Esophagus squamous epithelium (tissue), 5 donors: ENCODE data around the gene CALCR. TPM values are rescaled to one million over a fixed set of nuclear protein-coding genes. Genes with fewer than 3 reads are reported as not detected.
"Not testable (repeated sequence)": the region's sequence is repeated elsewhere in the genome, so short reads cannot be mapped to it uniquely, and the experiment has no call there.

ENCODE experiments used
- DNase-seq: peaks from one replicate; lab custom pipeline; 2025; lab: John Stamatoyannopoulos, UW
- H3K27ac ChIP-seq, 4 donors: fragments of 200-600 bp; sonication (generic); one replicate each; pipeline ENCODE4 v1.5.1; 2016 to 2019; ENCODE audit warnings: mild to moderate bottlenecking in 1 of 4
- H3K27me3 ChIP-seq, 4 donors: fragments of 200-600 bp; sonication (generic); 1 replicate in 3 of 4; 2 replicates in 1 of 4; pipeline versions ENCODE4 v1.5.1 to v1.6.0; 2017 to 2021; ENCODE audit warnings: antibody characterized with exemption in 1 of 4
- H3K36me3 ChIP-seq, 3 donors: fragments of 200-600 bp; sonication (generic); one replicate each; pipeline ENCODE4 v1.5.1; 2016 to 2019
- H3K4me1 ChIP-seq, 3 donors: fragments of 200-600 bp; sonication (generic); one replicate each; pipeline ENCODE4 v1.5.1; 2017 to 2019
- H3K4me3 ChIP-seq, 4 donors: fragments of 200-600 bp; sonication (generic); 1 replicate in 3 of 4; 2 replicates in 1 of 4; pipeline ENCODE4 v1.5.1; 2016 to 2019; ENCODE audit warnings: mild to moderate bottlenecking in 2 of 4, moderate library complexity in 1 of 4
- H3K9me3 ChIP-seq, 3 donors: fragments of 200-600 bp; sonication (generic); one replicate each; pipeline ENCODE4 v1.5.1; 2016 to 2019
- CTCF ChIP-seq, 6 experiments: fragments of 450-650 bp in 4 of 6; fragments of 200-600 bp in 2 of 6; sonication (generic) in 2 of 6; IDR thresholded peaks; one replicate each; pipeline ENCODE4 v1.5.1; 2016 to 2019; ENCODE audit warnings: antibody characterized with exemption in 6 of 6, mild to moderate bottlenecking in 4 of 6, moderate library complexity in 4 of 6
- POLR2A ChIP-seq, 4 donors: fragments of 450-650 bp; IDR thresholded peaks; one replicate each; pipeline ENCODE4 v1.6.1; 2017; ENCODE audit warnings: antibody characterized with exemption in 4 of 4, mild to moderate bottlenecking in 4 of 4, moderate library complexity in 3 of 4
- WGBS, 2 donors: methylation state at CpG; one replicate each; pipeline ENCODE4 v1.1.5; 2018; 5-methylcytosine and 5-hydroxymethylcytosine counted together
- intact Hi-C: fragments of 100-400 bp; cut with DNase I; formaldehyde crosslinking; loops from one replicate; pipeline ENCODE4 v1.15.0; 2022
- total RNA-seq, 4 donors: library from RNA; depleted of rRNA; stranded (reverse); fragments of >200 nt; gene quantifications; one replicate each; pipeline ENCODE4 v1.1.0, GENCODE V29; 2016
- donor health status: DM: yes; HTN: yes; CAD: no.

Gene CALCR
- total RNA-seq, 4 donors from 2014 or later: 0.19 TPM; not detected in 3

GRCh38 chr7:93620057-93620456 is 45.5 kb upstream of the CALCR start:
- no peaks in the 10 kb centered on the region for H3K36me3 ChIP-seq
- no peaks in the 10 kb centered on the region for H3K4me1 ChIP-seq
- H3K27me3 ChIP-seq: no peaks in the 10 kb centered on the region
- H3K4me3 ChIP-seq: no peak overlapping the region
- no peak for TF ChIP-seq POLR2A (IDR thresholded peaks at IDR 0.05)
- TF ChIP-seq CTCF (IDR thresholded peaks at IDR 0.05): no peak
- DNase-seq: no peak
- H3K27ac ChIP-seq: no peak overlapping the region
- no peaks in the 10 kb centered on the region for H3K9me3 ChIP-seq
- intact Hi-C loops: no loop called here

- no peak for TF ChIP-seq CTCF (IDR thresholded peaks at IDR 0.05)
- TF ChIP-seq POLR2A (IDR thresholded peaks at IDR 0.05): no peak
- WGBS, 2 donors: 63 to 67% methylated on average over 1 of the region's 1 CpG
- DNase-seq: no peak
- no peaks in the 10 kb centered on the region for H3K27me3 ChIP-seq
- H3K36me3 ChIP-seq: no peaks in the 10 kb centered on the region
- no peaks in the 10 kb centered on the region for H3K9me3 ChIP-seq
- H3K4me3 ChIP-seq: no peak overlapping the region
- H3K27ac ChIP-seq: no peak overlapping the region
- no peaks in the 10 kb centered on the region for H3K4me1 ChIP-seq
- intact Hi-C loops: no loop called here
Measured at GRCh38 chr7:93601363-93601762, 26.8 kb upstream of the CALCR start.

DNA sequence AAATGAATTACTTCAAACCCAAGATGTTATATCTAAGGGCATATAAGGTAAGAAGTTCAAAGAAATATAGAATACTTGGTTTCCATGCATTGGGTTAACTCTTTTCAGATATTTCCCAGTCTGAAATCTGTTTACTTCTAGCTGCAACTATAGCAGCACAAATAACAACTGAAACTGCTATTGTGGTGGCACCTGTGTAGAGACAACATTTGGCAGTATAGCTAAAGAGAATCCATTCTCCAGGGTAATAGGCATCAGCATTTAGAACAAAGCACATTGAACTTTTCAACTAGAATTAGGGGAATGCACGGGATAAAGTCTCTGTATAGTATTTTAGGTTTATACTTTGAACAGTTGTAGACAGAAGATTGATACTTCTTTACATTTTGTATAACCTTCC is 19.7 kb upstream of the CALCR start:
- Histone ChIP-seq H3K36me3 (no peaks in the 10 kb centered on the region), H3K9me3 (no peaks in the 10 kb centered on the region), H3K27ac (no peak overlapping the region), H3K27me3 (no peaks in the 10 kb centered on the region), H3K4me3 (no peak overlapping the region), H3K4me1 (no peaks in the 10 kb centered on the region)
- TF ChIP-seq CTCF (IDR thresholded peaks at IDR 0.05) (no peak), POLR2A (IDR thresholded peaks at IDR 0.05) (no peak)
- 65 to 79% methylated on average over 1 of the region's 1 CpG for WGBS, 2 donors
- intact Hi-C loops: no loop called here
- no peak for DNase-seq

- H3K27me3 ChIP-seq: no peaks in the 10 kb centered on the region
- 50 to 66% methylated on average over 1 of the region's 1 CpG for WGBS, 2 donors
- DNase-seq: no peak
- no peak overlapping the region for H3K4me3 ChIP-seq
- no peak overlapping the region for H3K27ac ChIP-seq
- TF ChIP-seq CTCF (IDR thresholded peaks at IDR 0.05) (no peak), POLR2A (IDR thresholded peaks at IDR 0.05) (no peak)
- intact Hi-C loops: no loop called here
- H3K36me3 ChIP-seq: no peaks in the 10 kb centered on the region
- H3K4me1 ChIP-seq: no peaks in the 10 kb centered on the region
- no peaks in the 10 kb centered on the region for H3K9me3 ChIP-seq
Measured at GRCh38 chr7:93592588-93593266, 18.2 kb upstream of the CALCR start.

DNA sequence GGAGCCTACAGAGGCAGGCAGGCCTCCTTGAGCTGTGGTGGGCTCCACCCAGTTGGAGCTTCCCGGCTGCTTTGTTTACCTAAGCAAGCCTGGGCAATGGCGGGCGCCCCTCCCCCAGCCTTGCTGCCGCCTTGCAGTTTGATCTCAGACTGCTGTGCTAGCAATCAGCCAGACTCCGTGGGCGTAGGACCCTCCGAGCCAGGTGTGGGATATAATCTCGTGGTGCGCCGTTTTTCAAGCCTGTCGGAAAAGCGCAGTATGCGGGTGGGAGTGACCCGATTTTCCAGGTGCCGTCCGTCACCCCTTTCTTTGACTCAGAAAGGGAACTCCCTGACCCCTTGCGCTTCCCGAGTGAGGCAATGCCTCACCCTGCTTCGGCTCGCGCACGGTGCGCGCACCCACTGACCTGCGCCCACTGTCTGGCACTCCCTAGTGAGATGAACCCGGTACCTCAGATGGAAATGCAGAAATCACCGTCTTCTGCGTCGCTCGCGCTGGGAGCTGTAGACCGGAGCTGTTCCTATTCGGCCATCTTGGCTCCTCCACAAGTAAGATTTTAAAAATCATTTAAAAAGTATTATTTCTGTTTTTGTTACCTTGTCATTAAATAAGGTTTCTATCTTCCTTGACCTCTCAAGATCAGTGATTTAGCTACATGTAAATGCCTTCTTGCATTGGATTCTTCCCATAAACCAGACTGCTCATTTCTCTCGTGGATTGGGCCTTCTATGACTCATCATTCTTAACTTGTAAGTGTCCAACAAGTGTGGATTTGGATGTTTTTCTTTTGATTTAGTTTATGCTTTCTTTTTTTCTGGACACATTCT is 16.9 kb upstream of the CALCR start:
- H3K9me3 ChIP-seq, H3K27ac ChIP-seq, DNase-seq, H3K4me1 ChIP-seq, H3K4me3 ChIP-seq, H3K36me3 ChIP-seq, H3K27me3 ChIP-seq, intact Hi-C loops: not testable (repeated sequence)
- 71 to 85% methylated on average over 3 to 26 of the region's 34 CpGs for WGBS, 2 donors

GRCh38 chr7:93586479-93586865 is 11.9 kb upstream of the CALCR start:
- H3K27ac ChIP-seq, H3K27me3 ChIP-seq, intact Hi-C loops, H3K9me3 ChIP-seq, H3K36me3 ChIP-seq, H3K4me3 ChIP-seq, H3K4me1 ChIP-seq, DNase-seq: not testable (repeated sequence)
- WGBS, 2 donors: 71 to 96% methylated on average over 2 to 4 of the region's 22 CpGs

DNA sequence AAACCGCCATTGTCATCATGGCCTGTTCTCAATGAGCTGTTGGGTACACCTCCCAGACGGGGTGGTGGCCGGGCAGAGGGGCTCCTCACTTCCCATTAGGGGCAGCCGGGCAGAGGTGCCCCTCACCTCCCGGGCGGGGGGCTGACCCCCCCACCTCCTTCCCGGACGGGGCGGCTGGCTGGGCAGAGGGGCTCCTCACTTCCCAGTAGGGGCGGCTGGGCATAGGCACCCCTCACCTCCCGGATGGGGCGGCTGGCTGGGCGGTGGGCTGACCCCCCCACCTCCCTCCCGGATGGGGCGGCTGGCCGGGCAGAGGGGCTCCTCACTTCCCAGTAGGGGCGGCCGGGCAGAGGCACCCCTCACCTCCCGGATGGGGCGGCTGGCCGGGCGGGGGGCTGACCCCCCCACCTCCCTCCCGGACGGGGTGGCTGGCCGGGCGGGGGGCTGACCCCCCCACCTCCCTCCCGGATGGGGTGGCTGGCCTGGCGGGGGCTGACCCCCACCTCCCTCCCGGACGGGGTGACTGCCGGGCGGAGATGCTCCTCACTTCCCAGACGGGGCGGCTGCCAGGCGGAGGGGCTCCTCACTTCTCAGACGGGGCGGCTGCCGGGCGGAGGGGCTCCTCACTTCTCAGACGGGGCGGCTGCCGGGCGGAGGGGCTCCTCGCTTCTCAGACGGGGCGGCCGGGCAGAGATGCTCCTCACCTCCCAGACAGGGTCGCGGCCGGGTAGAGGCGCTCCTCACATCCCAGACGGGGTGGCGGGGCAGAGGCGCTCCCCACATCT is 11.4 kb upstream of the CALCR start:
- H3K9me3 ChIP-seq, H3K27ac ChIP-seq, DNase-seq, H3K4me3 ChIP-seq, H3K36me3 ChIP-seq, H3K4me1 ChIP-seq, intact Hi-C loops, H3K27me3 ChIP-seq: not testable (repeated sequence)
- WGBS, 2 donors: no CpG with 5 or more reads among the region's 54 CpGs
